ENCODE measurements around the gene MYH6. TPM values are rescaled to one million over a fixed set of nuclear protein-coding genes. Genes with fewer than 3 reads are reported as not detected.

MYH6 gene
- total and polyA plus RNA-seq, 2 of the 13 experiments (the other 11 are each of a cell fraction or from before 2014, with no cell fraction given) = 0.01 TPM; not detected in 1

GRCh38 chr14:23399591-23399990 lies 8.5 kb downstream of the MYH6 start:
- DNase-seq (ENCODE audit: low spot score) = no peak
- Histone ChIP-seq H3K9ac (ENCODE audit: insufficient read depth, low read depth, low read length) (no peak overlapping the region), H3K4me2 (ENCODE audit: low read depth, low read length) (no peak overlapping the region), H3K36me3 (replicated peaks in 1 of 2; ENCODE audit: control insufficient read depth in 1 of 2, insufficient read depth in 2 of 2, low read length in 2 of 2) (no peaks in the 10 kb centered on the region), H3K79me2 (ENCODE audit: insufficient read depth, low read length) (no peaks in the 10 kb centered on the region), H4K20me1 (ENCODE audit: insufficient read depth, low read length) (no peaks in the 10 kb centered on the region), H3K4me1 (ENCODE audit: insufficient read depth, low read length) (no peaks in the 10 kb centered on the region), H2AFZ (ENCODE audit: low read length) (no peak overlapping the region), H3K27ac (ENCODE audit: extremely low read length, insufficient read depth, low read length) (no peak overlapping the region), H3K9me3 (ENCODE audit: low read length) (no peaks in the 10 kb centered on the region), H3K27me3 (ENCODE audit: control insufficient read depth in 1 of 2, insufficient read depth in 2 of 2, low read length in 2 of 2) (peaks cover 32 to 78% of the 10 kb centered on the region in 2 experiments; a peak in 4 of 5 replicates), H3K4me3 (replicated peaks in 1 of 3; ENCODE audit: insufficient read depth in 1 of 3, low read depth in 2 of 3, low read length in 3 of 3) (no peak overlapping the region)
- ChIA-PET CTCF (ENCODE audit: low intra/inter-chr PET ratio, low total read pairs) (no interaction called here), POLR2A (no interaction called here)
- intact Hi-C loops (cut with micrococcal nuclease; ENCODE audit: unreplicated experiment) = no loop called here
- TF ChIP-seq ZNF747 (CRISPR knock-in tag; IDR thresholded peaks at IDR 0.05; ENCODE audit: borderline replicate concordance) (no peak), MNT (IDR thresholded peaks at IDR 0.05) (peak; percentile 84)
- no TSS peak for BruUV-seq (replicated peaks)
- in situ Hi-C loops (cut with HindIII; ENCODE audit: extremely low pct_ligation_motif_present, low pct_unique_long_range_greater_than_20kb) = no loop called here
- FAIRE-seq = no peak
- ATAC-seq = peak; percentile 9; the same call in 1 of the 3 replicates
- 17% methylated on average over 6 of the region's 6 CpGs for WGBS (ENCODE audit: low lambda C conversion rate)

- Histone ChIP-seq H3K9ac (ENCODE audit: insufficient read depth, low read depth, low read length) (no peak overlapping the region), H3K36me3 (replicated peaks in 1 of 2; ENCODE audit: control insufficient read depth in 1 of 2, insufficient read depth in 2 of 2, low read length in 2 of 2) (no peaks in the 10 kb centered on the region), H3K4me2 (ENCODE audit: low read depth, low read length) (no peak overlapping the region), H3K4me1 (ENCODE audit: insufficient read depth, low read length) (no peaks in the 10 kb centered on the region), H2AFZ (ENCODE audit: low read length) (no peak overlapping the region), H3K79me2 (ENCODE audit: insufficient read depth, low read length) (no peaks in the 10 kb centered on the region), H3K27me3 (ENCODE audit: control insufficient read depth in 1 of 2, insufficient read depth in 2 of 2, low read length in 2 of 2) (peaks cover 28 to 78% of the 10 kb centered on the region in 2 experiments), H3K4me3 (replicated peaks in 1 of 3; ENCODE audit: insufficient read depth in 1 of 3, low read depth in 2 of 3, low read length in 3 of 3) (no peak overlapping the region), H3K27ac (ENCODE audit: extremely low read length, insufficient read depth, low read length) (no peak overlapping the region), H3K9me3 (ENCODE audit: low read length) (no peaks in the 10 kb centered on the region), H4K20me1 (ENCODE audit: insufficient read depth, low read length) (no peaks in the 10 kb centered on the region)
- BruUV-seq (replicated peaks) = no TSS peak
- 64% methylated on average over 3 of the region's 3 CpGs for WGBS (ENCODE audit: low lambda C conversion rate)
- FAIRE-seq (no peak), ATAC-seq (no peak), DNase-seq (ENCODE audit: low spot score) (no peak)
- in situ Hi-C loops (cut with HindIII; ENCODE audit: extremely low pct_ligation_motif_present, low pct_unique_long_range_greater_than_20kb) (no loop called here), intact Hi-C loops (cut with micrococcal nuclease; ENCODE audit: unreplicated experiment) (no loop called here)
- ChIA-PET POLR2A (no interaction called here), CTCF (ENCODE audit: low intra/inter-chr PET ratio, low total read pairs) (no interaction called here)
- TF ChIP-seq EZH2 (conservative IDR thresholded peaks at IDR 0.05; ENCODE audit: low read depth, low read length) (no peak), MEIS1 (CRISPR knock-in tag; IDR thresholded peaks at IDR 0.05; ENCODE audit: borderline replicate concordance) (no peak), USF2 (IDR thresholded peaks at IDR 0.05; ENCODE audit: low read depth, low read length) (no peak), USF2 (CRISPR knock-in tag; IDR thresholded peaks at IDR 0.05; ENCODE audit: borderline replicate concordance) (no peak), TCF12 (IDR thresholded peaks at IDR 0.05) (no peak), TCF12 (CRISPR knock-in tag; IDR thresholded peaks at IDR 0.05) (no peak), ISL2 (CRISPR knock-in tag; IDR thresholded peaks at IDR 0.05) (no peak), PHF20 (CRISPR knock-in tag; IDR thresholded peaks at IDR 0.05) (no peak), ZNF609 (CRISPR knock-in tag; IDR thresholded peaks at IDR 0.05; ENCODE audit: borderline replicate concordance) (no peak)
Measured at GRCh38 chr14:23399136-23399535, 8.9 kb downstream of the MYH6 start.
